B cell (primary cell): ENCODE measurements around the gene C3. TPM values are rescaled to one million over a fixed set of nuclear protein-coding genes. Genes with fewer than 3 reads are reported as not detected.

Experiments
- ATAC-seq: fragments of 200-7000 bp; cut with Tn5 transposase; one replicate; pipeline ENCODE4 v1.10.0; 2021; ENCODE audit warnings: low read depth, mild to moderate bottlenecking, moderate number of reproducible peaks, moderate library complexity
- CTCF ChIA-PET: fragments of 350-600 bp; sonication (Branson Sonifier 250); formaldehyde crosslinking; loops from one replicate; lab custom pipeline; 2021; ENCODE audit warnings: antibody characterized with exemption, inconsistent platforms; lab: Charles Lee
- POLR2A ChIA-PET: fragments of 350-600 bp; sonication (Branson Sonifier 250); formaldehyde crosslinking; loops from one replicate; lab custom pipeline; 2021; ENCODE audit warnings: antibody characterized with exemption; lab: Charles Lee
- DNase-seq: peaks from one replicate; pipeline ENCODE4 v3.0.0; 2013
- H2AFZ ChIP-seq: 2 replicates; pipeline ENCODE4 v1.6.1; 2012; ENCODE audit warnings: mild to moderate bottlenecking, low read depth, low read length; ENCODE audit not compliant: insufficient read depth, poor library complexity, severe bottlenecking
- H3K27ac ChIP-seq, 2 donors: 1 replicate in 1 of 2; 2 replicates in 1 of 2; pipeline ENCODE4 v1.5.1; 2012 to 2013; ENCODE audit warnings: low read length in 2 of 2, mild to moderate bottlenecking in 2 of 2, moderate library complexity in 1 of 2
- H3K27me3 ChIP-seq, 4 experiments: fragments of 200-600 bp in 1 of 4; sonication (generic) in 1 of 4; replicated peaks in 1 of 4; 1 replicate in 2 of 4; 2 replicates in 2 of 4; pipeline versions ENCODE4 v1.6.1 to v1.7.0; 2013 to 2016; ENCODE audit warnings: low read length in 3 of 4, mild to moderate bottlenecking in 2 of 4, mixed read lengths in 1 of 4, moderate library complexity in 1 of 4; ENCODE audit not compliant: insufficient read depth in 4 of 4, control insufficient read depth in 3 of 4; ENCODE audit errors: control extremely low read depth in 1 of 4
- H3K36me3 ChIP-seq, 2 experiments: replicated peaks in 1 of 2; 1 replicate in 1 of 2; 2 replicates in 1 of 2; pipeline versions ENCODE4 v1.6.1 to v1.7.1; 2013; ENCODE audit warnings: low read length in 1 of 2; ENCODE audit not compliant: insufficient read depth in 2 of 2, control insufficient read depth in 1 of 2; ENCODE audit errors: control extremely low read depth in 1 of 2, extremely low read depth in 1 of 2
- H3K4me1 ChIP-seq, 2 donors: fragments of 200-600 bp in 1 of 2; sonication (generic) in 1 of 2; 1 replicate in 1 of 2; 2 replicates in 1 of 2; pipeline versions ENCODE4 v1.5.1 to v1.6.1; 2013 to 2017; ENCODE audit warnings: low read length in 2 of 2; ENCODE audit not compliant: control insufficient read depth in 2 of 2, insufficient read depth in 2 of 2
- H3K4me2 ChIP-seq: replicated peaks from 2 replicates; pipeline ENCODE3; 2012; ENCODE audit warnings: mild to moderate bottlenecking, low read depth, low read length; ENCODE audit not compliant: poor library complexity, severe bottlenecking
- H3K4me3 ChIP-seq, 5 experiments: fragments of 200-600 bp in 1 of 5; sonication (generic) in 1 of 5; 1 replicate in 3 of 5; 2 replicates in 2 of 5; pipeline versions ENCODE4 v1.5.1 to v1.7.0; 2011 to 2016; ENCODE audit warnings: low read length in 4 of 5, mild to moderate bottlenecking in 4 of 5, low read depth in 2 of 5, control low read depth in 1 of 5, moderate library complexity in 1 of 5; ENCODE audit not compliant: insufficient read depth in 1 of 5; ENCODE audit errors: control extremely low read depth in 1 of 5, extremely low read depth in 1 of 5
- H3K79me2 ChIP-seq: fragments of 200-600 bp; sonication (generic); one replicate; pipeline ENCODE4 v1.6.0; 2016; ENCODE audit warnings: low read length; ENCODE audit not compliant: control insufficient read depth, insufficient read depth
- H3K9ac ChIP-seq: fragments of 200-600 bp; sonication (generic); 2 replicates; pipeline ENCODE4 v1.6.1; 2017; ENCODE audit warnings: mild to moderate bottlenecking, low read length, moderate library complexity
- H3K9me3 ChIP-seq, 3 donors: one replicate each; pipeline versions ENCODE4 v1.6.1 to v1.7.1; 2013; ENCODE audit warnings: low read length in 2 of 3; ENCODE audit not compliant: control insufficient read depth in 2 of 3, insufficient read depth in 1 of 3; ENCODE audit errors: control extremely low read depth in 1 of 3
- H4K20me1 ChIP-seq: 2 replicates; pipeline ENCODE4 v1.6.0; 2012; ENCODE audit warnings: mild to moderate bottlenecking, low read length; ENCODE audit not compliant: insufficient read depth, control insufficient read depth, poor library complexity, severe bottlenecking
- H3K27ac Mint-ChIP-seq: one replicate; pipeline ENCODE4 v1.8.0; 2021; ENCODE audit warnings: mixed read lengths
- H3K27me3 Mint-ChIP-seq: one replicate; pipeline ENCODE4 v1.8.0; 2021; ENCODE audit warnings: mixed read lengths
- H3K4me1 Mint-ChIP-seq: one replicate; pipeline ENCODE4 v1.8.0; 2021; ENCODE audit warnings: mixed read lengths
- H3K4me3 Mint-ChIP-seq: one replicate; pipeline ENCODE4 v1.8.0; 2021; ENCODE audit warnings: mixed read lengths
- H3K9me3 Mint-ChIP-seq: one replicate; pipeline ENCODE4 v1.8.0; 2022; ENCODE audit warnings: mixed read lengths; ENCODE audit not compliant: insufficient read depth
- EZH2 ChIP-seq: IDR thresholded peaks from 2 replicates; pipeline ENCODE4 v1.6.1; 2012; ENCODE audit warnings: borderline replicate concordance, low read depth, mild to moderate bottlenecking, moderate library complexity, low read length; ENCODE audit not compliant: insufficient read depth, poor library complexity, severe bottlenecking
- WGBS: methylation state at CpG from one replicate; pipeline ENCODE4 v1.1.5; 2013; ENCODE audit warnings: missing lambda C conversion rate; ENCODE audit not compliant: insufficient coverage; 5-methylcytosine and 5-hydroxymethylcytosine counted together
- intact Hi-C: fragments of 100-400 bp; cut with micrococcal nuclease; formaldehyde crosslinking; loops from one replicate; pipeline ENCODE4 v1.10.0; 2022
- polyA plus RNA-seq: library from polyadenylated mRNA; depleted of rRNA; stranded (reverse); fragments of >200 nt; gene quantifications from 2 replicates; pipeline ENCODE4 v1.2.3, GENCODE V29; 2012
- total RNA-seq, 2 donors: library from RNA; stranded (reverse); fragments of 120-200 nt in 1 of 2; gene quantifications; 1 replicate in 1 of 2; 2 replicates in 1 of 2; pipeline versions ENCODE4 v1.2.3 to v1.2.4, GENCODE V29; 2013 to 2022
- TF ChIP-seq, protein P1 (sequence below): fragments of 200-600 bp; IDR thresholded peaks from one replicate; pipeline ENCODE4 v1.8.0; 2022; ENCODE audit warnings: antibody characterized with exemption, mild to moderate bottlenecking

Gene C3
- total and polyA plus RNA-seq, 2 donors (not counting 1 experiment from before 2014, with no cell fraction given): 0.01 to 0.47 TPM

DNA sequence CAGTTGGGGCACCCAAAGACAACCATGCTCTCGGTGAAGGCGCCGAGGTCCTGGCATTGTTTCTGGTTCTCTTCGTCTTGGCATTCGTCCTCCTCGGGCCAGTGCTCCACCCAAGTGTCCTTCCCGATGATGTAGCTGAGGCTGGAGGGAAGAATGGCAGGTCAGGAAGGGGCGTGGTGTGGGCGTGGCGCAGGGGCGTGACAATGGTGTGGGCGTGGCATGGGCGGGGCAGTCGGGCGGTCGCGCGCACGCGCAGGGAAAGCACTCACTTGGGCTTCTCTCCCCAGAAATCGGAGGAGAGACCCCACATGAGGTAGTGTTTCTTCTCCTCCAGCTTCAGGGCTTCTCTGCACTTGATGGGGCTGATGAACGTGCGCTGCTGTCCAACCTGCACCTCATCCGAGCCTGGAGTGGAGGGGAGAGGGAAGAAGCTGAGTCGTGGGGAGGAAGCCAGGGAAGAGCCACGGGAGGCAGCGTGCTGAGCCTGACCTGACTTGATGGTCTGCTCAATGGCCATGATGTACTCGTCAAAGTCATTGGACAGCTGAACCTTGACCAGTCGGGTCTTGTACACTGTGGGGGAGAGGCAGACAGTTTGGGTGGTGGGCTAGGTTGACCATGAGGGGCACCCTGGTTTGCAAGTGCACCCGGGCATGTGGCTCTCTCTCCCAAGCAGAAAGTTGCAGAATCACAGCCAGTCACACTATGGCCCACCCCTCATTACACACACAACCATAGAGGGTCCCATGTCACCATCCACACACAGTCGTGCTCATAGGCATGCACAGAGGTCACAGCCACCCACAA lies 42.4 kb downstream of the C3 start:
- ChIA-PET POLR2A (no interaction called here), CTCF (no interaction called here)
- Mint-ChIP-seq H3K4me1 (peaks cover 12% of the 10 kb centered on the region), H3K27ac (no peak overlapping the region), H3K9me3 (no peaks in the 10 kb centered on the region), H3K27me3 (peaks cover 42% of the 10 kb centered on the region), H3K4me3 (peak overlapping the region; percentile 6)
- Histone ChIP-seq H3K9ac (no peak overlapping the region), H3K79me2 (no peaks in the 10 kb centered on the region), H3K4me2 (peak overlapping the region; percentile 32), H3K4me3 (no peak overlapping the region), H2AFZ (no peak overlapping the region), H3K4me1 (peaks cover 9% of the 10 kb centered on the region in 2 donors), H3K27me3 (peaks cover 0 to 21% (median 5%) of the 10 kb centered on the region in 4 experiments), H3K36me3 (no peaks in the 10 kb centered on the region), H3K27ac (no peak overlapping the region), H3K9me3 (peaks cover 0 to 12% (median 0%) of the 10 kb centered on the region in 3 donors), H4K20me1 (no peaks in the 10 kb centered on the region)
- TF ChIP-seq, protein P1, sequence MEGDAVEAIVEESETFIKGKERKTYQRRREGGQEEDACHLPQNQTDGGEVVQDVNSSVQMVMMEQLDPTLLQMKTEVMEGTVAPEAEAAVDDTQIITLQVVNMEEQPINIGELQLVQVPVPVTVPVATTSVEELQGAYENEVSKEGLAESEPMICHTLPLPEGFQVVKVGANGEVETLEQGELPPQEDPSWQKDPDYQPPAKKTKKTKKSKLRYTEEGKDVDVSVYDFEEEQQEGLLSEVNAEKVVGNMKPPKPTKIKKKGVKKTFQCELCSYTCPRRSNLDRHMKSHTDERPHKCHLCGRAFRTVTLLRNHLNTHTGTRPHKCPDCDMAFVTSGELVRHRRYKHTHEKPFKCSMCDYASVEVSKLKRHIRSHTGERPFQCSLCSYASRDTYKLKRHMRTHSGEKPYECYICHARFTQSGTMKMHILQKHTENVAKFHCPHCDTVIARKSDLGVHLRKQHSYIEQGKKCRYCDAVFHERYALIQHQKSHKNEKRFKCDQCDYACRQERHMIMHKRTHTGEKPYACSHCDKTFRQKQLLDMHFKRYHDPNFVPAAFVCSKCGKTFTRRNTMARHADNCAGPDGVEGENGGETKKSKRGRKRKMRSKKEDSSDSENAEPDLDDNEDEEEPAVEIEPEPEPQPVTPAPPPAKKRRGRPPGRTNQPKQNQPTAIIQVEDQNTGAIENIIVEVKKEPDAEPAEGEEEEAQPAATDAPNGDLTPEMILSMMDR: no peak
- TF ChIP-seq EZH2: no peak
- ATAC-seq (no peak), DNase-seq (peak; percentile 42)
- WGBS: 45% methylated on average over 19 of the region's 31 CpGs
- intact Hi-C loops: loop anchor here (10.0 kb wide), 1 partner anchor 47 kb away; the partner anchor contains the start of gene C3

DNA sequence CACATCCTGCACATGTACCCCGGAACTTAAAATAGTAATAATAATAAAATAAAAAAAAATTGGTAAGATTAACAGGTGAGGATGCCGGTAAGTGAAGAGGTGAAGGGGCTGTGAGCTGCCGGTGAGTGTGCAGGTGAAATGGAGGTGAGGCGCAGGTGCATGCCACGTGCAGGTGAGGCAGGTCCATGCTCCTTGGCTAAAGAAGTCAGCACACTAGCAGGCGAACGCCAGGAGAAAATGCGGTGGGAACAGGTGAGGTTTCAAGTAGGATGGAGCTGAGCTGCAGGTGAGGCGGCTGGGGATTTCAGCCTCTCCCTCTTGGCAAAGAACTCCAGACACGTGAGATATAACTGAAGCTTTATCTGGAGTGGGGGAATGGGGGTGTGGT lies 43.0 kb downstream of the C3 start:
- Histone ChIP-seq H3K27me3 (peaks cover 0 to 23% (median 5%) of the 10 kb centered on the region in 4 experiments), H3K4me3 (no peak overlapping the region), H3K36me3 (no peaks in the 10 kb centered on the region), H3K27ac (no peak overlapping the region), H3K4me2 (peak overlapping the region; percentile 32), H2AFZ (no peak overlapping the region), H3K9me3 (peaks cover 0 to 12% (median 0%) of the 10 kb centered on the region in 3 donors), H4K20me1 (no peaks in the 10 kb centered on the region), H3K4me1 (peaks cover 9% of the 10 kb centered on the region in 2 donors), H3K79me2 (no peaks in the 10 kb centered on the region), H3K9ac (no peak overlapping the region)
- peaks cover 45% of the 10 kb centered on the region for H3K27me3 Mint-ChIP-seq
- no peak overlapping the region for H3K4me3 Mint-ChIP-seq
- CTCF ChIA-PET: no interaction called here
- DNase-seq (no peak), ATAC-seq (no peak)
- WGBS: 88% methylated on average over 6 of the region's 10 CpGs
- TF ChIP-seq, protein P1: no peak
- TF ChIP-seq EZH2: no peak
- no peaks in the 10 kb centered on the region for H3K9me3 Mint-ChIP-seq
- no peak overlapping the region for H3K27ac Mint-ChIP-seq
- POLR2A ChIA-PET: no interaction called here
- H3K4me1 Mint-ChIP-seq: peaks cover 12% of the 10 kb centered on the region
- intact Hi-C loops: loop anchor here (10.0 kb wide), 1 partner anchor 47 kb away; the partner anchor contains the start of gene C3
